HFF-Myc (cell line): ENCODE results near the gene RIN3.

ENCODE experiments used
- DNase-seq: peaks from one replicate; pipeline ENCODE4 v3.0.0-alpha.2; 2011; ENCODE audit warnings: low read depth; ENCODE audit errors: extremely low read depth
- H3K4me3 ChIP-seq: replicated peaks from 2 replicates; pipeline ENCODE4 v1.5.1; 2011; ENCODE audit warnings: low read depth, mild to moderate bottlenecking, control low read depth, low read length
- TF ChIP-seq, protein P1 (sequence below): IDR thresholded peaks from 2 replicates; pipeline ENCODE4 v1.5.1; 2012; ENCODE audit warnings: mild to moderate bottlenecking, low read depth, low read length, control low read depth; ENCODE audit errors: missing control alignments

Gene RIN3

DNA sequence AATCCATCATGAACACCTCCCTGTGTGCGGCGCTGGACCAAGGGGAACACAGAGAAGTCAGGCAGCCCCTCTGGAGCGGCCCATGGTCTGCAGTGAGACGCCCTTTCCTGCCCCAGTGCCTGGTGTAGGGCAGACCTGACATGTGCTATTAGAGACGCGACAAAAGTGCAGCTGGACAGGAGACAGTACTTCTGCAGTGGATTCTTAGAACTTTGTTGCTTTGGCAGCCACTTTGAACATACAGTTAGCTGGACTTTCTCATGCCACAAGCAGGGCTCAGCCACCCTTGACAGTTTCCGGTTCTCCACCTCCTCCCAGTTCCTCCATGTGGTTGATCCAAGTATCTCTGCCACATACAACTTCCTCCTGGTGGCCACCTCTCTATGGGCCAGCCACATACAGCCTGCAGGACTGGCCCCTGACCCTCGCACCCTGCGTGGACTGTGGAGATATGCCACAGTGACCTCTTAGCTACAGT, 188.9 kb downstream of the RIN3 start:
- TF ChIP-seq, protein P1, sequence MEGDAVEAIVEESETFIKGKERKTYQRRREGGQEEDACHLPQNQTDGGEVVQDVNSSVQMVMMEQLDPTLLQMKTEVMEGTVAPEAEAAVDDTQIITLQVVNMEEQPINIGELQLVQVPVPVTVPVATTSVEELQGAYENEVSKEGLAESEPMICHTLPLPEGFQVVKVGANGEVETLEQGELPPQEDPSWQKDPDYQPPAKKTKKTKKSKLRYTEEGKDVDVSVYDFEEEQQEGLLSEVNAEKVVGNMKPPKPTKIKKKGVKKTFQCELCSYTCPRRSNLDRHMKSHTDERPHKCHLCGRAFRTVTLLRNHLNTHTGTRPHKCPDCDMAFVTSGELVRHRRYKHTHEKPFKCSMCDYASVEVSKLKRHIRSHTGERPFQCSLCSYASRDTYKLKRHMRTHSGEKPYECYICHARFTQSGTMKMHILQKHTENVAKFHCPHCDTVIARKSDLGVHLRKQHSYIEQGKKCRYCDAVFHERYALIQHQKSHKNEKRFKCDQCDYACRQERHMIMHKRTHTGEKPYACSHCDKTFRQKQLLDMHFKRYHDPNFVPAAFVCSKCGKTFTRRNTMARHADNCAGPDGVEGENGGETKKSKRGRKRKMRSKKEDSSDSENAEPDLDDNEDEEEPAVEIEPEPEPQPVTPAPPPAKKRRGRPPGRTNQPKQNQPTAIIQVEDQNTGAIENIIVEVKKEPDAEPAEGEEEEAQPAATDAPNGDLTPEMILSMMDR = no peak
- DNase-seq = no peak
- H3K4me3 ChIP-seq = no peak overlapping the region

DNA sequence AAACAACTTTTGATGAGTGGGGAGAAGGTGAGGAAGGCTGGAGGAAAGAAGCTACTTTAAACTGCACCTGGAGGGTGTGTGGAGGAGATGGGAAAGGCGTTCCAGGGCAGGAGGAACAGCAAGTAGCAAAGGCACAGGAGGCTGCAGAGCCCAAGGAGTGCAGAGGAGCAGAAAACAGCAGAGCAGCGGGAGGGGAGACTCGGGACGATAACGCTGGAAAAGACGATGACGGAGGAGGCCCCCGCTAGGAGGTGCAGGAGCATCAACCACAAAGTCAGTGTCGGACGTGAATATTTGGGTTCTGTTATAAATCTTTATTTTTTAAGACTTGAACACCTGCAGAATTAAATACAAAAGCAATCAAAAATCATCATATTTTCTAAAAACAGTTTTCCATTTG, 189.9 kb downstream of the RIN3 start:
- no peak overlapping the region for H3K4me3 ChIP-seq

DNA sequence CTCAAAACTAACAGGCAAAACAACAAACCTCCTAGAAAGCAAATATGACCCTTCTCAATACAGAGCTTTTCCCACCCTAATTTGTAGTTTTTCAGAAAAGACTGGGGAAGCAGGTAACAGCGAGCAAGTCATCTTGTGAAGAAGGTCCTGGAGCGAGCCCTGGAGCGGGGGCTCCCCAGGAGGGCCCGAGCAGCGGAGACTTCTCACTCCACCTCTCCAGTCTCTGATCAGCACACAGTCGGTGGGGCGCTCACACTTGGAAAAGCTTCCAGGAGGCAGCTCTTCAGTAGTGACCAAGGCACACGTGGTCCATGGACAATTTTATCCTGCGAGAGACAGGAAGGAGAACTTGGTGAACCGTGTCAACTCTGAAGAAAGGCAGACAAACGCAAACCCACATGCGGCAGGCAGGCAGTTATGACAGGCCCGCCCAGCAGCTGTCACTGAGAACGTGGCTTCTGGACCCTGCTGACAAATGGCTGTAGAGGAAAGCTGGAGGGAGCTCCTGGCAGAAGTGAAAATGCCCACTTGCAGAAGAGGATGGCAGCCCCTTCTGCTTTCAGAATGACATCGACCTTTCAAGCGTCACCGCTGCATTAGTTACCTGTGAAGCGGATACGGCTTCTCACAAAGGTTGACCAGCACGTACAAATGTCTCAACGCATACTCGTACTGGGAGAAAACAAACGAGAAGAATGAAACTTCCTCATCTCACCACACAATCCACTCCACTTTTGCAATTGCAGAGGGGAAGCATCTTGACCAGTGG, 190.6 kb downstream of the RIN3 start:
- no peak for DNase-seq
- TF ChIP-seq, protein P1 = no peak
- H3K4me3 ChIP-seq = no peak overlapping the region

More for the DNA sequence above, 189.9 kb downstream of the RIN3 start:
- no peak for DNase-seq
- TF ChIP-seq, protein P1 = no peak

DNA sequence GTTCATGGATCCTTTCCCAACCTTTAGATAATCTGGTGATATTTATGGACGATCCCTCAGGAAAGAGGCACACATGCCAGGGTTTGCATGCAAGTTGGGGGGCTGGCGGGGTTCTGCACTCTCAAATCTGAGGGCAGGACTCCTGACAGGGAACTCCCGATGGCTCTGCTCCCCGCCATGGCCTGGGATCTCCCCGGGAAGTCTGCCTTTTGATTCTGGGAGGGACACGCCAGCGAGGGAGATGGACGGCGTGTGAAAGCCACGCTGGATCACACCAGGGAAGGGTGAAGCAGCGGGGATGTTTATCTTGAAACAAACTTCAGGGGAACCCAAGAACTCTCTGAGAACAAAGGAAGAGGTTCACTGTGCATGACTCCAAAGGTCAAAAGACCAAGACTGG, 191.2 kb downstream of the RIN3 start:
- TF ChIP-seq, protein P1 = no peak
- no peak overlapping the region for H3K4me3 ChIP-seq
- DNase-seq = no peak

DNA sequence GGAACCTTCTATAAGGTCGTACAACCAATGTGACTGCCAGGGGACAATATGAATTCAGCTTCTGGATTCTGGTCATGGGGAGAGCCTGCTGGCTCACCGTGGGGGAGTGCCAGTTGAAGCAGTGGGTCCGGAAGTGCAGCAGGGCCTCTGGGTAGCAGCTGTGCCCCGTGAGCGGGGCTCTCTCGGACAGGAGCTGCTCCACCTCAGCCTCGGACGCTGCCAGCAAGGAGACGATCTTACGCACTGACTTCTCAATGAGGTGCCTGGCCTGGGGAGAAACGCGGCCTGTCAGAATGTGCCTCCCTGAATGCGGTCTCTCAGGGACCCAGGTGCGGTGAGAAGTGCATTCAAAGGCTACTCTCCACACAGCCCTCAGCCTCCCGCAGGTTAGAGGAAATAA, 192.8 kb downstream of the RIN3 start:
- TF ChIP-seq, protein P1 = no peak
- DNase-seq = no peak
- H3K4me3 ChIP-seq = no peak overlapping the region

DNA sequence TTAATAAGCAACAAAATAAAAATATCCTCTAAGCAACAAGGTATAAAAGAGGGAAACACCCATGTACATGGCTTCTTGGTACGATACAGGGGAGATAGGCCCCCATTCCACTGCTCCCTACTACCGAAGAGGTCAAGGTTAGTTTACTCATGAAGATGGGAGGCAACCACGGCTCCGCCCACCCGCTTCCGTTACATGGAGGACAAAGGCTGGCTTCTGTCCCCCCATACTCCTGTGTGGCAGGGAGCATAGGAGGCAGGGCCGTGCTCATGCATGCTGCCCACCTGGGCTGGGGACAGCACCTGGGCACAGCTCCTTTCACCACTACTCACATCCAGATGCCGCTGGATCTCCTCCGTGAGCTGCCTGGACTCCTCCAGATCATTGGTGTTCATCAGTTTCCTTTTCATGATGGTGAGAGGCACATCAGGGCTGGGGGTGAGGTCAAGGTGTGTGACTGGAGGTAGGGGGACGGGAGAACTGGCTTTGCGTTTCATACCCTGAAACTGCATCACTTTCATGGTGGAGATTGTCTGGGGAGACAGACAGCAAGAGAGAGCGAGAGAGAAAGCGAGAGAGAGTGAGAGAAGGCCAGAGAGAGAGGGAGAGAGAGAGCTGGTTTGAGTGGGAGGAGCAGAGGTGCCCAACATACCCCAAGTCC, 195.9 kb downstream of the RIN3 start:
- no peak overlapping the region for H3K4me3 ChIP-seq
- no peak for DNase-seq
- TF ChIP-seq, protein P1 = no peak
